B cell (primary cell): ENCODE measurements around the gene HPS5. TPM values are rescaled to one million over a fixed set of nuclear protein-coding genes. Genes with fewer than 3 reads are reported as not detected.

Experiments used
- ATAC-seq: fragments of 200-7000 bp; cut with Tn5 transposase; one replicate; pipeline ENCODE4 v1.10.0; 2021; ENCODE audit warnings: low read depth, mild to moderate bottlenecking, moderate number of reproducible peaks, moderate library complexity
- CTCF ChIA-PET: fragments of 350-600 bp; sonication (Branson Sonifier 250); formaldehyde crosslinking; loops from one replicate; lab custom pipeline; 2021; ENCODE audit warnings: antibody characterized with exemption, inconsistent platforms; lab: Charles Lee
- POLR2A ChIA-PET: fragments of 350-600 bp; sonication (Branson Sonifier 250); formaldehyde crosslinking; loops from one replicate; lab custom pipeline; 2021; ENCODE audit warnings: antibody characterized with exemption; lab: Charles Lee
- DNase-seq: peaks from one replicate; pipeline ENCODE4 v3.0.0; 2013
- H2AFZ ChIP-seq: 2 replicates; pipeline ENCODE4 v1.6.1; 2012; ENCODE audit warnings: mild to moderate bottlenecking, low read depth, low read length; ENCODE audit not compliant: insufficient read depth, poor library complexity, severe bottlenecking
- H3K27ac ChIP-seq, 2 donors: 1 replicate in 1 of 2; 2 replicates in 1 of 2; pipeline ENCODE4 v1.5.1; 2012 to 2013; ENCODE audit warnings: low read length in 2 of 2, mild to moderate bottlenecking in 2 of 2, moderate library complexity in 1 of 2
- H3K27me3 ChIP-seq, 4 experiments: fragments of 200-600 bp in 1 of 4; sonication (generic) in 1 of 4; replicated peaks in 1 of 4; 1 replicate in 2 of 4; 2 replicates in 2 of 4; pipeline versions ENCODE4 v1.6.1 to v1.7.0; 2013 to 2016; ENCODE audit warnings: low read length in 3 of 4, mild to moderate bottlenecking in 2 of 4, mixed read lengths in 1 of 4, moderate library complexity in 1 of 4; ENCODE audit not compliant: insufficient read depth in 4 of 4, control insufficient read depth in 3 of 4; ENCODE audit errors: control extremely low read depth in 1 of 4
- H3K36me3 ChIP-seq, 2 experiments: replicated peaks in 1 of 2; 1 replicate in 1 of 2; 2 replicates in 1 of 2; pipeline versions ENCODE4 v1.6.1 to v1.7.1; 2013; ENCODE audit warnings: low read length in 1 of 2; ENCODE audit not compliant: insufficient read depth in 2 of 2, control insufficient read depth in 1 of 2; ENCODE audit errors: control extremely low read depth in 1 of 2, extremely low read depth in 1 of 2
- H3K4me1 ChIP-seq, 2 donors: fragments of 200-600 bp in 1 of 2; sonication (generic) in 1 of 2; 1 replicate in 1 of 2; 2 replicates in 1 of 2; pipeline versions ENCODE4 v1.5.1 to v1.6.1; 2013 to 2017; ENCODE audit warnings: low read length in 2 of 2; ENCODE audit not compliant: control insufficient read depth in 2 of 2, insufficient read depth in 2 of 2
- H3K4me2 ChIP-seq: replicated peaks from 2 replicates; pipeline ENCODE3; 2012; ENCODE audit warnings: mild to moderate bottlenecking, low read depth, low read length; ENCODE audit not compliant: poor library complexity, severe bottlenecking
- H3K4me3 ChIP-seq, 5 experiments: fragments of 200-600 bp in 1 of 5; sonication (generic) in 1 of 5; 1 replicate in 3 of 5; 2 replicates in 2 of 5; pipeline versions ENCODE4 v1.5.1 to v1.7.0; 2011 to 2016; ENCODE audit warnings: low read length in 4 of 5, mild to moderate bottlenecking in 4 of 5, low read depth in 2 of 5, control low read depth in 1 of 5, moderate library complexity in 1 of 5; ENCODE audit not compliant: insufficient read depth in 1 of 5; ENCODE audit errors: control extremely low read depth in 1 of 5, extremely low read depth in 1 of 5
- H3K79me2 ChIP-seq: fragments of 200-600 bp; sonication (generic); one replicate; pipeline ENCODE4 v1.6.0; 2016; ENCODE audit warnings: low read length; ENCODE audit not compliant: control insufficient read depth, insufficient read depth
- H3K9ac ChIP-seq: fragments of 200-600 bp; sonication (generic); 2 replicates; pipeline ENCODE4 v1.6.1; 2017; ENCODE audit warnings: mild to moderate bottlenecking, low read length, moderate library complexity
- H3K9me3 ChIP-seq, 3 donors: one replicate each; pipeline versions ENCODE4 v1.6.1 to v1.7.1; 2013; ENCODE audit warnings: low read length in 2 of 3; ENCODE audit not compliant: control insufficient read depth in 2 of 3, insufficient read depth in 1 of 3; ENCODE audit errors: control extremely low read depth in 1 of 3
- H4K20me1 ChIP-seq: 2 replicates; pipeline ENCODE4 v1.6.0; 2012; ENCODE audit warnings: mild to moderate bottlenecking, low read length; ENCODE audit not compliant: insufficient read depth, control insufficient read depth, poor library complexity, severe bottlenecking
- H3K27ac Mint-ChIP-seq: one replicate; pipeline ENCODE4 v1.8.0; 2021; ENCODE audit warnings: mixed read lengths
- H3K27me3 Mint-ChIP-seq: one replicate; pipeline ENCODE4 v1.8.0; 2021; ENCODE audit warnings: mixed read lengths
- H3K4me1 Mint-ChIP-seq: one replicate; pipeline ENCODE4 v1.8.0; 2021; ENCODE audit warnings: mixed read lengths
- H3K4me3 Mint-ChIP-seq: one replicate; pipeline ENCODE4 v1.8.0; 2021; ENCODE audit warnings: mixed read lengths
- H3K9me3 Mint-ChIP-seq: one replicate; pipeline ENCODE4 v1.8.0; 2022; ENCODE audit warnings: mixed read lengths; ENCODE audit not compliant: insufficient read depth
- EZH2 ChIP-seq: IDR thresholded peaks from 2 replicates; pipeline ENCODE4 v1.6.1; 2012; ENCODE audit warnings: borderline replicate concordance, low read depth, mild to moderate bottlenecking, moderate library complexity, low read length; ENCODE audit not compliant: insufficient read depth, poor library complexity, severe bottlenecking
- WGBS: methylation state at CpG from one replicate; pipeline ENCODE4 v1.1.5; 2013; ENCODE audit warnings: missing lambda C conversion rate; ENCODE audit not compliant: insufficient coverage; 5-methylcytosine and 5-hydroxymethylcytosine counted together
- intact Hi-C: fragments of 100-400 bp; cut with micrococcal nuclease; formaldehyde crosslinking; loops from one replicate; pipeline ENCODE4 v1.10.0; 2022
- polyA plus RNA-seq: library from polyadenylated mRNA; depleted of rRNA; stranded (reverse); fragments of >200 nt; gene quantifications from 2 replicates; pipeline ENCODE4 v1.2.3, GENCODE V29; 2012
- total RNA-seq, 2 donors: library from RNA; stranded (reverse); fragments of 120-200 nt in 1 of 2; gene quantifications; 1 replicate in 1 of 2; 2 replicates in 1 of 2; pipeline versions ENCODE4 v1.2.3 to v1.2.4, GENCODE V29; 2013 to 2022
- TF ChIP-seq, protein P1 (sequence below): fragments of 200-600 bp; IDR thresholded peaks from one replicate; pipeline ENCODE4 v1.8.0; 2022; ENCODE audit warnings: antibody characterized with exemption, mild to moderate bottlenecking

HPS5 gene
- total and polyA plus RNA-seq, 2 donors (not counting 1 experiment from before 2014, with no cell fraction given): 15.2 to 31.3 TPM

DNA sequence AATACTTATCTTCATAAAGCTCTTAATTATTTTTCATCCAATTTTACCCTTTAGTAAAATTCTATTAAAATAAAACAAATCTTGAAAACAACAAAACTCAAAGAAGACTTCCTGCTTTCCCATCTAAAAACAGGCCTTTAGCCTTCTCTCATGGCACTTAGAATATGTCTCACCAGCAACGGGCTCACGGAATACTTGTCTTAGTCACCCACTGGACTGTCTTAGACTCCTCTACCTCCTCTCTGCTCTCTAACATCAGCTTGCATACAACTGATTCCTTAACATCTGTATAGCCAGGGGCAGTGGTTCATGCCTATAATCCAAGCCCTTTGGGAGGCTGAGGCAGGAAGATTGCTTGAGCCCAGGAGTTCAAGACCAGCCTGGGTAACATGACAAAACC is 13.7 kb downstream of the HPS5 start:
- Mint-ChIP-seq H3K4me3 (no peak overlapping the region), H3K27ac (no peak overlapping the region), H3K27me3 (no peaks in the 10 kb centered on the region), H3K4me1 (peaks cover 21% of the 10 kb centered on the region), H3K9me3 (no peaks in the 10 kb centered on the region)
- CTCF ChIA-PET: no interaction called here
- POLR2A ChIA-PET: no interaction called here
- H2AFZ ChIP-seq: no peak overlapping the region
- TF ChIP-seq, protein P1, sequence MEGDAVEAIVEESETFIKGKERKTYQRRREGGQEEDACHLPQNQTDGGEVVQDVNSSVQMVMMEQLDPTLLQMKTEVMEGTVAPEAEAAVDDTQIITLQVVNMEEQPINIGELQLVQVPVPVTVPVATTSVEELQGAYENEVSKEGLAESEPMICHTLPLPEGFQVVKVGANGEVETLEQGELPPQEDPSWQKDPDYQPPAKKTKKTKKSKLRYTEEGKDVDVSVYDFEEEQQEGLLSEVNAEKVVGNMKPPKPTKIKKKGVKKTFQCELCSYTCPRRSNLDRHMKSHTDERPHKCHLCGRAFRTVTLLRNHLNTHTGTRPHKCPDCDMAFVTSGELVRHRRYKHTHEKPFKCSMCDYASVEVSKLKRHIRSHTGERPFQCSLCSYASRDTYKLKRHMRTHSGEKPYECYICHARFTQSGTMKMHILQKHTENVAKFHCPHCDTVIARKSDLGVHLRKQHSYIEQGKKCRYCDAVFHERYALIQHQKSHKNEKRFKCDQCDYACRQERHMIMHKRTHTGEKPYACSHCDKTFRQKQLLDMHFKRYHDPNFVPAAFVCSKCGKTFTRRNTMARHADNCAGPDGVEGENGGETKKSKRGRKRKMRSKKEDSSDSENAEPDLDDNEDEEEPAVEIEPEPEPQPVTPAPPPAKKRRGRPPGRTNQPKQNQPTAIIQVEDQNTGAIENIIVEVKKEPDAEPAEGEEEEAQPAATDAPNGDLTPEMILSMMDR: no peak
- TF ChIP-seq EZH2: no peak
- H3K4me2 ChIP-seq: no peak overlapping the region
- H3K4me1 ChIP-seq: peaks cover 13 to 23% of the 10 kb centered on the region in 2 donors
- H3K27me3 ChIP-seq: no peaks in the 10 kb centered on the region
- H4K20me1 ChIP-seq: no peaks in the 10 kb centered on the region
- H3K4me3 ChIP-seq: no peak overlapping the region
- no peak for DNase-seq
- WGBS: 100% methylated on average over 2 of the region's 2 CpGs
- intact Hi-C loops: no loop called here
- H3K9me3 ChIP-seq: no peaks in the 10 kb centered on the region
- no peak for ATAC-seq
- no peak overlapping the region for H3K9ac ChIP-seq
- no peak overlapping the region for H3K27ac ChIP-seq
- H3K79me2 ChIP-seq: peaks cover 19% of the 10 kb centered on the region
- H3K36me3 ChIP-seq: peaks cover 3 to 69% of the 10 kb centered on the region in 2 experiments

DNA sequence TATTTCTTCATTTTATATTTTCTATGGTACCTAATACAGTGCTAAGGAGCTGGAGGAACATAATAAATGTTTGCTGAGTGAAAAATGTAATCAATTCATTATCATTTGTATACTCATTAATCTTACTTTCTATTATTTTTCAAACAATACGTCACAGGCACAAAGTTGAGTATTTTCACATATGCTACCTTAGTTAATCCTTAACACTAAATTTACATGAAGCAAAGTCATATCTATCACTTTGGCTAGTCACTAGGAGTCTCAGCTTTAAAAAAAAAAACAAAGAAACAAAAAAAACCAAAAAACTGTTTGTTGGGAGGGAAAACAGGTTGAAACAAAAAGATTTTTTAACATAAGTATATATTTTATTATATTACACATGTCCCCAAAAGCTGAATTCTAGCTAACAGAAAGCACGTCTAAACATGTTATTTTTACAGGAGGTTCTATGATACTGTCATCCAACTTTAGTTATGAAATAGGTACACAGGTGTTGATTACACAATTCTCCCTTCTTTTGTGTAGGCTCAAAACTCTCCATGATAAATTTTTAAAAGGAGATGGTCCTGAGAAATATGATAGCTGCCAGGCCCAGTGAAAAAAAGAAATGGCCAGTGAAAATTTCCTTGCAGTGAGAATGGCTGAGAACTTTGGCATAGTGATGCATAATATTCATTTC is 14.3 kb downstream of the HPS5 start:
- ChIA-PET POLR2A (no interaction called here), CTCF (no interaction called here)
- Histone ChIP-seq H3K9ac (no peak overlapping the region), H3K9me3 (no peaks in the 10 kb centered on the region), H2AFZ (no peak overlapping the region), H3K27ac (no peak overlapping the region), H3K36me3 (peaks cover 3 to 76% of the 10 kb centered on the region in 2 experiments), H3K4me2 (no peak overlapping the region), H3K27me3 (no peaks in the 10 kb centered on the region), H4K20me1 (no peaks in the 10 kb centered on the region), H3K4me3 (no peak overlapping the region), H3K79me2 (peaks cover 14% of the 10 kb centered on the region), H3K4me1 (peaks cover 13 to 22% of the 10 kb centered on the region in 2 donors)
- Mint-ChIP-seq H3K27ac (no peak overlapping the region), H3K4me3 (no peak overlapping the region), H3K27me3 (no peaks in the 10 kb centered on the region), H3K9me3 (no peaks in the 10 kb centered on the region), H3K4me1 (peaks cover 17% of the 10 kb centered on the region)
- TF ChIP-seq EZH2: no peak
- TF ChIP-seq, protein P1: no peak
- WGBS: no CpG with 5 or more reads among the region's 2 CpGs
- DNase-seq: no peak
- no peak for ATAC-seq
- intact Hi-C loops: no loop called here
